HG02610 (cell line): ENCODE results near the gene ARHGEF37.
"Not testable (repeated sequence)": the region's sequence is repeated elsewhere in the genome, so short reads cannot be mapped to it uniquely, and the experiment has no call there.

ENCODE experiments used
- ATAC-seq: cut with Tn5 transposase; IDR thresholded peaks from one replicate; pipeline ENCODE4 v1.9.1; 2021; ENCODE audit warnings: mild to moderate bottlenecking, moderate library complexity; ENCODE audit not compliant: unreplicated experiment

The ARHGEF37 gene

GRCh38 chr5:149645725-149646124 lies 64.4 kb downstream of the ARHGEF37 start:
- no peak for ATAC-seq

- no peak for ATAC-seq
Observed at GRCh38 chr5:149646564-149646963, 65.3 kb downstream of the ARHGEF37 start.

- ATAC-seq, result no peak
Observed at GRCh38 chr5:149647334-149647733, 66.0 kb downstream of the ARHGEF37 start.

- not testable (repeated sequence) for ATAC-seq
Observed at GRCh38 chr5:149648464-149649393, 67.4 kb downstream of the ARHGEF37 start.

- ATAC-seq, result not testable (repeated sequence)
Observed at GRCh38 chr5:149649730-149650129, 68.4 kb downstream of the ARHGEF37 start.

GRCh38 chr5:149651686-149652085 lies 70.4 kb downstream of the ARHGEF37 start:
- ATAC-seq, result no peak

GRCh38 chr5:149652697-149653096 lies 71.4 kb downstream of the ARHGEF37 start:
- no peak for ATAC-seq

- ATAC-seq, result no peak
Observed at GRCh38 chr5:149654231-149654630, 72.9 kb downstream of the ARHGEF37 start.

- no peak for ATAC-seq
Observed at GRCh38 chr5:149654883-149655505, 73.7 kb downstream of the ARHGEF37 start.

- no peak for ATAC-seq
Observed at GRCh38 chr5:149656576-149657182, 75.4 kb downstream of the ARHGEF37 start.

GRCh38 chr5:149657324-149657723 lies 76.0 kb downstream of the ARHGEF37 start:
- no peak for ATAC-seq

- ATAC-seq, result no peak
Observed at GRCh38 chr5:149658299-149658698, 77.0 kb downstream of the ARHGEF37 start.

GRCh38 chr5:149664083-149664482 lies 82.8 kb downstream of the ARHGEF37 start:
- no peak for ATAC-seq

GRCh38 chr5:149664666-149665415 lies 83.5 kb downstream of the ARHGEF37 start:
- no peak for ATAC-seq

- no peak for ATAC-seq
Observed at GRCh38 chr5:149665416-149666175, 84.3 kb downstream of the ARHGEF37 start.

GRCh38 chr5:149666212-149666852 lies 85.0 kb downstream of the ARHGEF37 start:
- no peak for ATAC-seq

GRCh38 chr5:149667084-149667828 lies 86.0 kb downstream of the ARHGEF37 start:
- peak; percentile 50 for ATAC-seq

GRCh38 chr5:149667829-149668330 lies 86.6 kb downstream of the ARHGEF37 start:
- peak; percentile 9 for ATAC-seq

GRCh38 chr5:149669273-149669672 lies 88.0 kb downstream of the ARHGEF37 start:
- not testable (repeated sequence) for ATAC-seq
